ENCODE results near the gene GP9.

Gene GP9

DNA sequence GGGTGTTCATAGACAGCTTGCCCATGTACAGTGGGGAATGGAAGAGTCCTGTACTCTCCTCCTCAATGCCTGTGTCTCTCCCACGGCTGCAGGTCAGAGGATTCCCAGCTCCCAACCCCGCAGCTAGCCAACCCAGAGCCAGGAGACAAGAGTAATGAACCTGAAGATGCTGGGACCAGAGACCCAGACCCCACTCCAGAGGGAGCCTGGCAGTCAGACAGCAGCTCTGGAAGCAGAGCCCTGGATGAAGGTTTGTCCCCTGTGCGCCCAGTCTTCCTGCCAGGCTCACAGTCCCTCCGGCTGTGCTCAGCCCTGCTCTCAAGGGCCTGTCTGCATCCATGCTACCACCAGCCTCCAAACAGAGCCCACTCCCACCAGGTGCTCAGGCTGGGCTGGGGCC lies 30.0 kb upstream of the GP9 start:
- DNase-seq, result no peak

DNA sequence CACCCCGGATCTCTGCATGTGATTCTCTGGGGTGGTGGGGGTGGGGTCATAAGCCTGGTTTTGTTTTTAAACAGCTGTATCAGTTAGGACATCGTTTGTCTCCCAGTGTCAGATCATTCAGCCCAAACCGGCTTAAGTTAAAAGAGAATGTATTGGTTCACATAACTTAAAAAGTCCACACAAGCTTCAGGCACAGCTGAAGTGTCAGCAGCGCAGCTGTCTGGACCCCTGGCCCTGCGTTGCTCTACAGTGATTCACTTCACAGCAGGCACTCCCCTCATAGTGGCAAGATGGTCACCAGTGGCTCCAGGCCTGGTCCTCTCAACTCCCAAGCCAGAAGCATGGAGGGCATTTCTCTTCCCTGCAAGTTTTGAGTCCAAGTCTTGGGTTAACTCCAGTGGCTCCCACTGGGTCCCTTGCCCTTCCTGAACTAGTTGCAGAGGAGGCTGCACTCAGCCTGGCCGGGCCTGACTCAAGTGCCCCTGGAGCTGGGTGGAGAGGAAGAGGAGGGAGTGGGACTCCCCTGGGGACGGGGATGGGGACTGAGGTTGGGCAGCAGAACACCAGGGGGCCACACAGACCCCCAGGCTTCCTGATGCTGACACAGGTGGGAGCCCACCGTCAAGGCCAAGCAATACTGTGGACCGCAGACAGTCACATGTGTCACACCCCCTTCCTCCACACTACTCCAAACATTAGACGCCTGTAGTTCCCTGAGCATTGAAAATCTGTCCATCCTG lies 28.9 kb upstream of the GP9 start:
- no peak for DNase-seq

DNA sequence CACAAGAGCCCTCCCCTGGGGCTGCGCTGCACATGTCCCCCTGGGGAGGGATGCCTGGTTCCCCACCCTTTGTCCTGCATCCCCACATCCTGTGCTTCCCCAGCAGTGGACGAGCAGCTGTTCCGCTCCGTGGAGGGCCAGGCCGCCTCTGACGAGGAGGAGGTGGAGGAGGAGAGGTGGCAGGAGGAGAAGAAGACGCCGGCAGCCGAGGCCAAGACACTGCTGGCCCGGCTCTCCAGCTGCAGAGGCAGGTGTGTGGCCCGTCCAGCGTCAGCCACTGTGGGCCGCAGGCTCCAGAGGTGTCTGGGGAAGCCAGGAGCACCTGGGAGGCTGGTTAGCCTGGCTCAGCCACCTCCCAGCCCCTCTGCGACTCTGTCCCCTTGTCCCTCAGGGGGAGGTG lies 27.9 kb upstream of the GP9 start:
- no peak for DNase-seq

GRCh38 chr3:129033151-129033550 lies 27.4 kb upstream of the GP9 start:
- DNase-seq, result no peak

- no peak for DNase-seq
Measured at GRCh38 chr3:129033633-129034321, 26.8 kb upstream of the GP9 start.

GRCh38 chr3:129034642-129035041 lies 25.9 kb upstream of the GP9 start:
- no peak for DNase-seq

GRCh38 chr3:129035360-129036221 lies 25.0 kb upstream of the GP9 start:
- no peak for DNase-seq

- no peak for DNase-seq
Measured at GRCh38 chr3:129036222-129037092, 24.1 kb upstream of the GP9 start.

DNA sequence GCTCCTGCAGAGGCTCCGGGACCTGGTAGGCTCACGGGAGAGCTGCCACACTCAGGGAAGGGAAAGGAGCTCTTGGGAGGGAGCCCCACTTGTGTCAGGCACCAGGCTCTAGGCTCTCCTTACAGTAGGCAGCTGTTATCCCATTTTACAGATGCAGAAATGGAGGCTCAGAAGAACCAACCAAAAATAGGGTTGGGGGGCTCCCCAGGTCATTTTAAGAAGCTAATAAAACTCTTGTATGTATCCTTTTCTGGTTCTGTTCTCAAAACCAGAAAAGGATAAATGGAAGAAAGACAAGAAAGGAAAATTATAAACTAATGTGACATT lies 23.5 kb upstream of the GP9 start:
- DNase-seq, result no peak

- no peak for DNase-seq
Measured at GRCh38 chr3:129038121-129038855, 22.3 kb upstream of the GP9 start.

DNA sequence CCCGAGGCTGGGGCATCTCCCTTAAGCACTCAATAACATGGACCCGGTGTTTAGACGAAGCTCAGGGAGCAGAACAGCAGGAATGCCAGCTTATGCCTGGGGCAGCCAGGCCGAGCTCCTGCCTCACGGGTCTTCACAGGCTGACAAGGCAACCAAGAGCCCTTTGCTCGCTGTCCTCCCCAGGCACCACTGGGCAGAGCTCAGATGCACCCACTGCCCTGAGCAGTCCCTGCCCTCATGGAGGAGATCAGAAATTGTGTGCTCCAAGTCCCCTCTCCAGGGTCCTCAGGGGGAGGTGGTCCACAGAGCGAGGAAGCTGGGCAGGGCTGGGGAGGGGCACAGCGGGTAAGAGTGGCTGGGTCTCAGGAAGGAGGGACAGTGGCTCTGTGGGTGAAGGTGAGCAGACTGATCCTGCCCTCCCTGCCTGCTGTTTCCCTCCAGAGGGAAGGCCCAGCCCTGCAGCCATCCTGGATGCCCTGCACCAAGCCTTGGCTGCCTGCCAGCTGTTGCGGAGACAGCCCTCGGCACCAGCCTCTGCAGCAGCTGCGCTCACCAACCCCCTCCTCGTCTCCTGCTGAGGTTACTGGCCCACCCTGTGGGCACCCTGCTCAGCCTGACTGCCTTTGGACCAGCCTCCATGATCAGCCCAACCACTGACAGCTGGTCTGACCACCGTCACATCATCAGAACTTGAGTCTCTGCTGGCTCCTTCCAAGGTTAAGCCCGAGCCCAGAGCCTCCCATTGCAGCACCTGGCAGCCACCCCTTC lies 21.1 kb upstream of the GP9 start:
- DNase-seq, result no peak

DNA sequence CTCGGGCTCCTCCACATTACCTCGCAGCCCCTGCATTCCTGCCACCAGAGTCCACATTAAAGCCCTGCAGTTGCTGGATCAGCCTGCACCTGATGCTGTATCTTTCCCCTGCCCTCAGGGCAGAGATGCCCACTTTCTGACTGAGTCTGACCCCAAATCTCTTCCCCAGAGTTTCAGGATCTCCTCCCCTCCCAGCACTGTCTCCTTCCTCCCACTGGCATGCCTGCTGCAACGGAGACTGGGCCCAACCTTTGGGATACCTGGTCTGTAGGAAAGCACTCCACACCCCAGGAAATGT lies 20.6 kb upstream of the GP9 start:
- no peak for DNase-seq

DNA sequence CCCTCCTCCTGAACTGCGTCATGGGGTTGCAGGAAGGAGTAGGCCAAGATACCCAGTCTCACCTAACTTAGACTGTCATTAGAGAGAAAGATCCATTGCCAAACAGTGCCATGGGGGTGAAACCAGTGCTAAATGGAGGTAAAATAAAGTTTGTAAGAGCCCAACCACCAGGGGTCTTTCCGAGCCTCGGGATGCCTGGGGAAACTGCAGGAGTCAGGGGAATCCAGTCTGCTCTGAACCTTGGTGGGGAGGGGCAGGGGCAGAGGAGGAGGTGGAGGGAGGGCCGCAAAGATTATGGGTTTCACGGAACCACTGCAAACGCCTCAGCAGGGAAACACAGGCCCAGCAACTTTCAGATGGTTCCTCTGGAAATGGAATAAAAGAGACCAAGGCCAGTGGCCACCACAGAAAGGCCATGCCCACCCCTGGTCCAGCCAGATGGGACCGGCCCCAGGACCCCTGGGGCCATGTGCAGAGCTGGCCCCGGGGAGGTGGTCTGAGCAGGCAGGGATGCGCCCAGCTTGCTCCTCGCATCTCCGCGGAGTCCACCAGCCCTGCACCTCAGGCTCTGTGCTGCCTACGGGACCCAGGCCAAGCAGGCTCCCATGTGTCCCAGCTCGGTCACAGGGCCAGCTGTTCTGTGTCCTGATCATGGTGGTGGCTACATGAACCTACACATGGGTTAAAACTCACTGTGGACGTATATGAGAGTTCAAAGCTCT lies 19.8 kb upstream of the GP9 start:
- DNase-seq, result no peak

GRCh38 chr3:129045675-129046036 lies 14.9 kb upstream of the GP9 start:
- DNase-seq, result peak; percentile 65

GRCh38 chr3:129046037-129046731 lies 14.4 kb upstream of the GP9 start:
- peak; percentile 54 for DNase-seq

DNA sequence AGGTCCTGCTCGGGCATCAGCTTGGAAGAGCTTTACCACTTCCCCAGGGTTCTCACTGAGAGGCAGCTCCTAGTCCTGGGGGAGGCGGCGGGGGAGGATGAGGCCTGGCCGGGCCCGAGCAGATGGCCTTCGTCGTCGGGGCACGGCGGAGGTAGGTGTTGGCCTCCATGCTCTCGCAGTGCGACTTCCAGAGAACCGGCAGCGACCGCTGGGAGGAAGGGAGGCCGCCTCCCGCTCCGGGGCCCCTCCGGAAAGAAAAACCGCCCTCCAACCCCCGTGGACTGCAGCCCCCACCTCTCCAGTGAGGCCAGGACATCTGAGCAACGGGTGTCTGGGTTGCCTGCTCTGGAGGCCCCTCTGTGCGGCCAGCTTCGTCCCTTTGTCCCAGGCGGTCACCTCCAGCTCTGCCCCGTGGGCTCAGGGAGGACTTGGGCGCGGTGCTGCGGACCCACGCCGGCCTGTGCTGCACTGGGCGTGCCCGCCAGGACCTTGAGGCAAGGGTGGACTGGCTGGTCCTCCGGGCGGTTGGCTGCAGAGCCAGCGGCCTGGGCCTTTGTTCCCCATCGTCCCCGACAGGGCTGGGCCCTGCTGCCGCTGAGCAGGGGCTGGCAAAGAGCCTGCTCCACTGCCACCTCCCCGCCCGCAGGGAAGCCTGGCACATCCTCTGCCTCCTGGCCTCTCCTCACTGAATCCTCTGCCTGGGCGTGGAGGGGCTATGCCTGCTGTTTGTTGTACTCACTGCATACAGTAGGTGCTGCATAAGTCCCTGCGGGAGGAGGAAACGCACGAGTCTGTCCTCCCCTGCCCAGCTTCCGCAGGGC lies 13.6 kb upstream of the GP9 start:
- no peak for DNase-seq

- no peak for DNase-seq
Measured at GRCh38 chr3:129047553-129047839, 13.1 kb upstream of the GP9 start.

DNA sequence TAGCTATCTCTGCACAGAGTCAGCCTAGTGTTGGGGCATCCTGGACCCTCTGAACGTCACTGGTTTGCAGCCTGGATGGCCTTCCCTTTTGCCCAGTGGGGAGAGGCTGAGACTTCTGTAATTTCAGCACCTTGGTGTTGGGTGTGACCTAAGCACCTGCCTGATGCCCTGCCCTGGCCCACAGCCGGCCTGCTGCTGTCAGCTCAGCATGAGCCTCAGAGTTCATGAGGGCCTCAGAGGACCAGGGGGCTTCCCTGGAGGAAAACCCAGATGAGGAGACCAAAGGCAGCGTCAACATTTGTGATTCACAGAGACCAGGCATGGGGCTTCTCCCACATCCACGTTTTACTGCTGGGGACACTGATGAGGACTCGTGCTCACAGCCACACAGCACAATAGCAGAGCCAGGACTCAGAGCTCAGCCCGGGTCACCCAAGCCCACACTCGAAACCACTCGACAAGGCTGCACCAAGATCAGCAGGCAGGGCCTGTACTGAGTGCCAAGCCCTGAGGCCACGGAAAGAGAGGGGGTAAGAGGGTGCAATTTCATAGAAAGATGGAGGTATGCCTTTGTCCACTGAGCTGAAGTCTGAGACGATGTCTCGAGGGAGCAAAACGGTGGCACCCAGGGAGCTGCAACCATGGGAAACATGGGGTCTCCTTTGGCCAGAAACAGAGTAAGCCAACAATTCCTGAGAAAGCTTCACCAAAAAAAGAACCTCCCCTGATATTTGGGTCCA lies 9.9 kb upstream of the GP9 start:
- DNase-seq, result no peak

GRCh38 chr3:129051871-129052340 lies 8.7 kb upstream of the GP9 start:
- DNase-seq, result no peak
